Breast epithelium (tissue), 3 donors: ENCODE results near the gene POLR3G.

Experiments used
- CTCF ChIP-seq, 3 donors: fragments of 450-650 bp; IDR thresholded peaks; one replicate each; pipeline ENCODE4 v1.5.1; 2016 to 2017; ENCODE audit warnings: antibody characterized with exemption in 3 of 3, mild to moderate bottlenecking in 3 of 3, moderate library complexity in 3 of 3
- POLR2A ChIP-seq: fragments of 450-650 bp; IDR thresholded peaks from one replicate; pipeline ENCODE4 v1.6.1; 2016; ENCODE audit warnings: antibody characterized with exemption, mild to moderate bottlenecking, moderate library complexity
- POLR2AphosphoS5 ChIP-seq, 3 donors: sonication (generic); formaldehyde crosslinking; IDR thresholded peaks; one replicate each; pipeline ENCODE4 v1.6.1; 2017; ENCODE audit warnings: antibody characterized with exemption in 3 of 3

GRCh38 chr5:90475436-90475980, 844 bp downstream of the POLR3G start:
- TF ChIP-seq POLR2AphosphoS5 (IDR thresholded peaks at IDR 0.05) (no peak), CTCF (IDR thresholded peaks at IDR 0.05) (no peak), POLR2A (no peak)
